HG03521 (cell line): Measurements from ENCODE around the gene WDR46.
A peak's percentile ranks its signal among the peaks of the same experiment; 100 is the strongest.
"Not testable (repeated sequence)": the region's sequence is repeated elsewhere in the genome, so short reads cannot be mapped to it uniquely, and the experiment has no call there.

Experiments used
- ATAC-seq: cut with Tn5 transposase; IDR thresholded peaks from one replicate; pipeline ENCODE4 v1.9.1; 2021; ENCODE audit warnings: mild to moderate bottlenecking, moderate library complexity; ENCODE audit not compliant: unreplicated experiment

Gene WDR46

DNA sequence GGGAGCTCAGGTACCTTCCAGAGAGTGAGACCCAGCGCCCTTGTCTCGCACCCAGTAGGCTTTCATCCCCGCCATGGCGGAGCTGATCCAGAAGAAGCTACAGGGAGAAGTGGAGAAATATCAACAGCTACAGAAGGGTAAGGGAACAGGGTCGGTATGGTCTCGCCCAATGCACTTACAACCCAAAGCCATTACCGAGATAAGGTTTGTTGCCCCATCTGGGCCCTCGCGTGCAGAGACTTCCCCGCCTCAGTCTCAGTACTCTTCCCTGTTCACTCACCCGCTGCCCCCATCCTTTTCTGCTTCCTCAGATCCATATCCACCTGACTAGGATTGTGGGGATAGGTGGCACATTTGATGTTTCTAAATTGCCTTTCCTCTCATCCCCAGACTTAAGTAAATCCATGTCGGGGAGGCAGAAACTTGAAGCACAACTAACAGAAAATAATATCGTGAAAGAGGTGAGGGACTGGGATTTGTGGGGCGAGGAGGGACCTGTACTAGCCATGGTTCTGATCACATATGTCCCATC lies 811 bp upstream of the WDR46 start:
- ATAC-seq, result no peak

GRCh38 chr6:33288141-33288920 lies 708 bp downstream of the WDR46 start:
- no peak for ATAC-seq

- ATAC-seq, result no peak
Observed at GRCh38 chr6:33286946-33287914, 1.8 kb downstream of the WDR46 start.

DNA sequence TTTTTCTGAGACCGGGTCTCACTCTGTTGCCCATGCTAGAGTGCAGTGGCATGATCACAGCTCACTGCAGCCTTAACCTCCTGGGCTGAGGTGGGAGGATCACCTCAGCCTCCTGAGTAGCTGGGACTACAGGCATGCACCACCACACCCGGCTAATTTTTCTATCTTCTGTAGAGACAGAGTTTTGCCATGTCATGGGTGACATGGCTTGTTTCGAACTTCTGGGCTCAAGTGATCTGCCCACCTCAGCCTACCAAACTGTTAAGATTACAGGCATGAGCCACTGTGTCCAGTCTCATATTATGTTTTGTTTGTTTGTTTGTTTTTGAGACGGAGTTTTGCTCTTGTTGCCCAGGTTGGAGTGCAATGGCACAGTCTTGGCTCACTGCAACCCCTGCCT lies 3.8 kb downstream of the WDR46 start:
- ATAC-seq, result not testable (repeated sequence)

- no peak for ATAC-seq
Observed at GRCh38 chr6:33280539-33280938, 8.5 kb downstream of the WDR46 start.

DNA sequence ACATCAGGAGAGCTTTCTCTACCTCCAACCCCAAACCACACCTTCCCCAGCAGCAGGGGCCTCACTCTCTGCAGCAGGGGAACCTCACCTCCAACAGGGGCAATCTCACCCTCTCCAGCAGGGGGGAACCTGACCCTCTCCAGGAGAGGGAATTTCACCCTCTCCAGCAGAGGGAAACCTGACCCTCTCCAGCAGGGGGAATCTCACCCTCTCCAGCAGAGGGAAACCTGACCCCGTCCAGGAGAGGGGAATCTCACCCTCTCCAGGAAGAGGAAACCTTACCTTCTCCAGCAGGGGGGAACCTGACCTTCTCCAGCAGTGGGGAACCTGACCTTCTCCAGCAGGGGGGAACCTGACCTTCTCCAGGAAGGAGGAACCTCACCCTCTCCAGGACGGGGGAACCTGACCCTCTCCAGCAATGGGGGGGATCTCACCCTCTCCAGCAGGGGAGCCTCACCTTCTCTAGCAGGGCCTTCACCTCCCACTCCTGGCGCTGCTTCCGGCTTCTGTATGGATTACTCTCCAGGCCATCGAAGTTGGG lies 9.0 kb downstream of the WDR46 start:
- no peak for ATAC-seq

DNA sequence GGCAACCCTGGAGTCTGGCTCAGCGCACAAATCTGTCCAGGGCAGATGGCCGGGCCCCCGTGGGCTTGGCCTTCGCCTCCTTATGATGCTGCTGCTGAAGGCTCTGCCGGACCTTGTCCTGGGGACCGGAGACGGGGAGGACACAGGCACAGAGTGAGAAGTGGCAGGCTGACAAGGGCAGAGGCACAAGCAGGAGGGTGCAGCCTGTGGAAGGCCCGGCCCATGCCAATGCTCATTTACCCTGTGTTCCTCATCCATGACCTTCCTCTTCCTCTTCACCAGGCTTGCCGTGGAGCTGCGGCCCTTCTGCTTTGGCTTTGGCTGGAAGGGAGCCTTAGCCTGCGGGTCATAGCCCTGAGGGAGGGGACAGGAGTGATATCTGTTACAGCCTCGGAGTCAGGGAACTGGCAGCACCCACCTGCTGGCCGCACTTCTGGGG lies 9.8 kb downstream of the WDR46 start:
- ATAC-seq, result no peak

DNA sequence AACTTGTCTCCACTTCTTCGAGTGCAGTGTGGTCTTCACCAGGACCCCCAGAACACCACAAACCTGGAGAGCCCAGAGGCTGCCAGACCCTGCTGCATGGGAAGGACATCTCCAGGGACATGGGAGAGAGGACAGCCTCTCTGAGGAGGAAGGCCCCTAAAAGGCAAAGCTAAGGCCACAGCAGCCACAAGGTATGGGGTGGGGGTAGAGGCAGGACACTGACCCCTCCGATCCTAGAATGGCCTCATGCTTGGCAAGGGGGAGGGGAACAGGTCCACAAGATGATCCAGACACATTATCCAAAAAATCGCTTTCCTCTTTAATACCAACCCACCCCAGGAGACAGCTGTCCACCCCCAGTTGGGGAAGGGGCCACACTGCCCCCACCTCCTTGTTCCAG lies 10.2 kb downstream of the WDR46 start:
- ATAC-seq, result no peak

DNA sequence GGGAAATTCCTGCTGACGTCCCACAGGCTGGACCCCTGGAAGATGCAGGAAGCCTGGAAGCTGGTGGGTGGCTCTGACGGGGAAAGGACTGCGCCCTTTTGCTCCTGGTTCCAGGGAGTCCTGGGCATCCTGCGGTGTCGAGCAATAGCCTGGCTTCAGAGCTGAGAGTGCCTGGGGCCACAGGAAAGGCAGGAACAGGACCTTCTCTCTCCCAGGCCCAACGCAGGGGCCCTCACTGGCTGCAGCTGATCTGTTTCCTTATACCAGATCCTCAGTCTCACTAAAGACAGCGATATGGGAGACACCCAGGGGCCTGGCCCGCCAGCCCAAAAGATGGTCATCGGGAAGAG lies 10.7 kb downstream of the WDR46 start:
- ATAC-seq, result no peak

DNA sequence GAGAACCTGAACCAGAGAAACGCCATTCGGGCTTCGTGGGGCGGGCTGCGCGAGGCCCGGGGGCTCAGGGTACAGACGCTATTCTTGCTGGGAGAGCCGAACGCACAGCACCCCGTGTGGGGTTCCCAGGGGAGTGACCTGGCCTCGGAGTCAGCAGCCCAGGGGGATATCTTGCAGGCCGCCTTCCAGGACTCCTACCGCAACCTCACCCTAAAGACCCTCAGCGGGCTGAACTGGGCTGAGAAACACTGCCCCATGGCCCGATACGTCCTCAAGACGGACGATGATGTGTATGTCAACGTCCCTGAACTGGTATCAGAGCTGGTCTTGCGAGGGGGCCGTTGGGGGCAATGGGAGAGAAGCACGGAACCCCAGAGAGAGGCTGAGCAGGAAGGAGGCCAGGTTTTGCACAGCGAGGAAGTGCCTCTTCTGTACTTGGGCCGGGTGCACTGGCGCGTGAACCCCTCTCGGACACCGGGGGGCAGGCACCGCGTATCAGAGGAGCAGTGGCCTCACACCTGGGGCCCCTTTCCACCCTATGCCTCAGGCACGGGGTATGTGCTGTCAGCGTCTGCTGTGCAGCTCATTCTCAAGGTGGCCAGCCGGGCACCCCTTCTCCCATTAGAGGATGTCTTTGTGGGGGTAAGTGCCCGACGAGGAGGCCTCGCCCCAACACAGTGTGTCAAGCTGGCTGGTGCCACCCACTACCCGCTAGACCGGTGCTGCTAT lies 11.2 kb downstream of the WDR46 start:
- ATAC-seq, result no peak

DNA sequence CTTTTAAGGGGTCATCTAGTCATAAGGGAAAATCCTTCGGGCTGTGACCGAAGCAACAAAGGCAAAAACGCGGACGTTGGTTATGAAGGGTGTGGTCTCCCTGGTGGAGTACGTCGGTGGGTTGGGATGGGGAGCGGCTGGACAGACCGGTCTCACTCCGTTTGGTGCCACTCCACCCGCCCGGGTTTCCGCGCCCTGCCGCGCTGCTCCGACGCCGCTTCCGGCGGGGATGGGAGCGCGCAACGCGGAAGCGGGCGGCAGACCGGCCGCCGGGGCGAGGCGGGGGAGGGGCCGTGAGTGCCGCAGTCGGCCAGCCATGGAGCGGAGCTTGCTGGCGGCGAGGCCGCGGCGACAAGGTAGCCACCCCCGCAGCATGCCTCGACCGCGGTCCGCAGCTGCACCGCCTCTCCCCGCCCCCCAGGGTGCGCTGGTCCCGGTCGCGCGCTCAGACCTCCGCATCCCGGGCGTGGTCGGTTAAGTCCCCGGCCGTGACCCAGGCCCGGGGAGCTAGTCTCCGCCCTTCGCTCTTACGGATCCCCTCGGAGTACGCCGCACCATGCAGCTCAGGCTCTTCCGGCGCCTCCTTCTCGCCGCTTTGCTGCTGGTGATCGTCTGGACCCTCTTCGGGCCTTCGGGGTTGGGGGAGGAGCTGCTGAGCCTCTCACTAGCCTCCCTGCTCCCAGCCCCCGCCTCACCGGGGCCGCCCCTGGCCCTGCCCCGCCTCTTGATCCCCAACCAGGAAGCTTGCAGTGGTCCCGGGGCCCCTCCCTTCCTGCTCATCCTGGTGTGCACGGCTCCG lies 12.0 kb downstream of the WDR46 start, which contains the start of gene B3GALT4:
B3GALT4 (plus strand) TSS at position 260 of the 799 bp plus-strand sequence; CDS start at position 557, 297 bp downstream.
- peak; percentile 50 for ATAC-seq

DNA sequence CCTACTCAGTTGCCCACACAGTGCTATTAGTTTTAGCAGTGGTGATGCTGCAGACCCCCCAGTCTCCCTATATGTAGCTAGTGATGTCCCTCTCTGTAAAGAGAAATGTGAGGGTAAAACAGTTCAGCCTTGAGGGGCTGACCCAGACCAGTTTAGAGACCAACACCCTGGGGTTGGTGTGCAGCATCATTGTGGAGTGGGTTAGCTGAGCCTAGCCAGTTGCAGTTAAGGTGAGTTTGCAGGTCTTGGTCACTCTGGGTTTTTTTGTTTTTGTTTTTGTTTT lies 12.5 kb downstream of the WDR46 start:
- ATAC-seq, result no peak

- ATAC-seq, result not testable (repeated sequence)
Observed at GRCh38 chr6:33275795-33276580, 13.1 kb downstream of the WDR46 start.

- ATAC-seq, result no peak
Observed at GRCh38 chr6:33273924-33274902, 14.8 kb downstream of the WDR46 start.

- no peak for ATAC-seq
Observed at GRCh38 chr6:33273129-33273923, 15.7 kb downstream of the WDR46 start.

- no peak for ATAC-seq
Observed at GRCh38 chr6:33272275-33273128, 16.5 kb downstream of the WDR46 start.
